HEK293 (cell line): ENCODE data around the gene TECR.

Source experiments
- CTCF ChIA-PET: fragments of 350-600 bp; formaldehyde crosslinking; extraction: SDS; loops from one replicate; lab custom pipeline; 2021; ENCODE audit warnings: antibody characterized with exemption; lab: Yijun Ruan, JAX
- POLR2A ChIA-PET: fragments of 300-600 bp; formaldehyde crosslinking; extraction: SDS; loops from one replicate; lab custom pipeline; 2020; ENCODE audit warnings: antibody characterized with exemption, inconsistent platforms; lab: Yijun Ruan, JAX
- H3K27ac ChIP-seq: fragments of 200-500 bp; sonication (Bioruptor generic); 2 replicates; pipeline ENCODE4 v1.5.1; 2014; ENCODE audit warnings: low read depth, low read length, control low read depth, inconsistent platforms; ENCODE audit errors: extremely low read depth
- H3K36me3 ChIP-seq, 2 experiments: fragments of 200-500 bp in 1 of 2; sonication (Bioruptor generic) in 1 of 2; 1 replicate in 1 of 2; 2 replicates in 1 of 2; pipeline ENCODE4 v1.5.1; 2014 to 2017; ENCODE audit warnings: inconsistent platforms in 2 of 2, low read length in 2 of 2; ENCODE audit not compliant: control insufficient read depth in 2 of 2, insufficient read depth in 1 of 2
- H3K4me1 ChIP-seq: fragments of 200-500 bp; sonication (Bioruptor generic); 2 replicates; pipeline ENCODE4 v1.5.1; 2014; ENCODE audit warnings: mild to moderate bottlenecking, low read length, inconsistent platforms; ENCODE audit not compliant: control insufficient read depth, insufficient read depth
- H3K4me3 ChIP-seq: 2 replicates; pipeline ENCODE4 v1.5.1; 2011; ENCODE audit warnings: low read depth, mild to moderate bottlenecking, control low read depth, low read length, moderate library complexity
- H3K9me3 ChIP-seq: fragments of 200-500 bp; sonication (Bioruptor generic); 2 replicates; pipeline ENCODE4 v1.5.1; 2014; ENCODE audit warnings: low read depth, low read length, inconsistent platforms; ENCODE audit not compliant: control insufficient read depth, insufficient read depth
- PRDM2 ChIP-seq: fragments of 450-650 bp; formaldehyde crosslinking; IDR thresholded peaks from 2 replicates; pipeline ENCODE4 v1.5.1; 2016; ENCODE audit warnings: missing biosample characterization, missing genetic modification characterization, borderline replicate concordance
- ZFP3 ChIP-seq: fragments of 450-650 bp; formaldehyde crosslinking; IDR thresholded peaks from 2 replicates; pipeline ENCODE4 v1.5.1; 2016; ENCODE audit warnings: low read depth, missing biosample characterization, missing genetic modification characterization
- ZNF132 ChIP-seq: fragments of 450-650 bp; formaldehyde crosslinking; IDR thresholded peaks from 2 replicates; pipeline ENCODE4 v1.5.1; 2017; ENCODE audit warnings: missing biosample characterization, missing genetic modification characterization, borderline replicate concordance
- ZNF221 ChIP-seq: fragments of 450-650 bp; formaldehyde crosslinking; IDR thresholded peaks from 2 replicates; pipeline ENCODE4 v1.5.1; 2017; ENCODE audit warnings: missing biosample characterization, missing genetic modification characterization, borderline replicate concordance
- ZNF280C ChIP-seq: fragments of 450-650 bp; formaldehyde crosslinking; IDR thresholded peaks from 2 replicates; pipeline ENCODE4 v1.5.1; 2016; ENCODE audit warnings: missing biosample characterization, missing genetic modification characterization
- ZNF610 ChIP-seq: fragments of 450-650 bp; formaldehyde crosslinking; IDR thresholded peaks from 2 replicates; pipeline ENCODE4 v1.5.1; 2016; ENCODE audit warnings: missing biosample characterization, missing genetic modification characterization, borderline replicate concordance
- ZSCAN23 ChIP-seq: fragments of 450-650 bp; formaldehyde crosslinking; IDR thresholded peaks from 2 replicates; pipeline ENCODE4 v1.5.1; 2016; ENCODE audit warnings: missing biosample characterization, missing genetic modification characterization
- TF ChIP-seq, protein P1 (sequence below): fragments of 450-650 bp; formaldehyde crosslinking; IDR thresholded peaks from 2 replicates; pipeline ENCODE4 v1.5.1; 2017; ENCODE audit warnings: missing biosample characterization, missing genetic modification characterization
- TF ChIP-seq, protein P2 (sequence below): fragments of 450-650 bp; formaldehyde crosslinking; IDR thresholded peaks from 2 replicates; pipeline ENCODE4 v1.5.1; 2016; ENCODE audit warnings: missing biosample characterization, missing genetic modification characterization

The TECR gene

GRCh38 chr19:14566712-14567077 is 37.3 kb downstream of the TECR start (continued):
- TF ChIP-seq, protein P1, sequence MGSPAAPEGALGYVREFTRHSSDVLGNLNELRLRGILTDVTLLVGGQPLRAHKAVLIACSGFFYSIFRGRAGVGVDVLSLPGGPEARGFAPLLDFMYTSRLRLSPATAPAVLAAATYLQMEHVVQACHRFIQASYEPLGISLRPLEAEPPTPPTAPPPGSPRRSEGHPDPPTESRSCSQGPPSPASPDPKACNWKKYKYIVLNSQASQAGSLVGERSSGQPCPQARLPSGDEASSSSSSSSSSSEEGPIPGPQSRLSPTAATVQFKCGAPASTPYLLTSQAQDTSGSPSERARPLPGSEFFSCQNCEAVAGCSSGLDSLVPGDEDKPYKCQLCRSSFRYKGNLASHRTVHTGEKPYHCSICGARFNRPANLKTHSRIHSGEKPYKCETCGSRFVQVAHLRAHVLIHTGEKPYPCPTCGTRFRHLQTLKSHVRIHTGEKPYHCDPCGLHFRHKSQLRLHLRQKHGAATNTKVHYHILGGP (tag by site-specific recombination) = no peak
- TF ChIP-seq ZNF280C (tag by site-specific recombination) = no peak
- TF ChIP-seq ZSCAN23 (tag by site-specific recombination) = no peak
- TF ChIP-seq ZNF132 (tag by site-specific recombination) = no peak

- CTCF ChIA-PET = interaction anchor here (0.7 to 4.8 kb wide), 2 partner anchors 11 to 13 kb away, joined by 3 to 19 read pairs; no protein-coding TSS in a partner anchor
Observed at GRCh38 chr19:14567079-14567478, 37.7 kb downstream of the TECR start.

More at GRCh38 chr19:14567079-14567478, 37.7 kb downstream of the TECR start:
- H3K36me3 ChIP-seq = peaks cover 0 to 42% of the 10 kb centered on the region in 2 experiments; a peak in 2 of 3 replicates
- POLR2A ChIA-PET = no interaction called here
- H3K4me3 ChIP-seq = no peak overlapping the region
- no peak overlapping the region for H3K27ac ChIP-seq
- H3K9me3 ChIP-seq = no peaks in the 10 kb centered on the region
- H3K4me1 ChIP-seq = peaks cover 4% of the 10 kb centered on the region; the same call in 1 of the 2 replicates
- TF ChIP-seq ZNF221 (tag by site-specific recombination) (no peak), ZNF610 (tag by site-specific recombination) (no peak), ZFP3 (tag by site-specific recombination) (no peak), PRDM2 (tag by site-specific recombination) (no peak)
- TF ChIP-seq, protein P1 (tag by site-specific recombination) = no peak
- TF ChIP-seq, protein P2, sequence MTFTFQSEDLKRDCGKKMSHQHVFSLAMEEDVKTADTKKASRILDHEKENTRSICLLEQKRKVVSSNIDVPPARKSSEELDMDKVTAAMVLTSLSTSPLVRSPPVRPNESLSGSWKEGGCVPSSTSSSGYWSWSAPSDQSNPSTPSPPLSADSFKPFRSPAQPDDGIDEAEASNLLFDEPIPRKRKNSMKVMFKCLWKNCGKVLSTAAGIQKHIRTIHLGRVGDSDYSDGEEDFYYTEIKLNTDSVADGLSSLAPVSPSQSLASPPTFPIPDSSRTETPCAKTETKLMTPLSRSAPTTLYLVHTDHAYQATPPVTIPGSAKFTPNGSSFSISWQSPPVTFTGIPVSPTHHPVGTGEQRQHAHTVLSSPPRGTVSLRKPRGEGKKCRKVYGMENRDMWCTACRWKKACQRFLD (tag by site-specific recombination) = no peak
